Stomach (tissue), 9 donors: ENCODE data around the gene GABRB3. TPM values are rescaled to one million over a fixed set of nuclear protein-coding genes. Genes with fewer than 3 reads are reported as not detected.

Source experiments
- DNase-seq, 2 donors: peaks; one replicate each; pipeline versions ENCODE4 v3.0.0 to v3.0.0-alpha.2; 2013 to 2019
- H3K27ac ChIP-seq, 5 donors: fragments of 200-600 bp in 4 of 5; sonication (generic) in 4 of 5; one replicate each; pipeline ENCODE4 v1.5.1; 2013 to 2019; ENCODE audit warnings: mild to moderate bottlenecking in 1 of 5, moderate library complexity in 1 of 5
- H3K27me3 ChIP-seq, 3 donors: fragments of 200-600 bp; sonication (generic); one replicate each; pipeline ENCODE4 v1.5.1; 2017 to 2019; ENCODE audit warnings: mixed run types in 1 of 3
- H3K36me3 ChIP-seq, 4 donors: fragments of 200-600 bp; sonication (generic); 1 replicate in 3 of 4; 2 replicates in 1 of 4; pipeline ENCODE4 v1.5.1; 2016 to 2019
- H3K4me1 ChIP-seq, 4 donors: fragments of 200-600 bp; sonication (generic); one replicate each; pipeline ENCODE4 v1.5.1; 2016 to 2019
- H3K4me3 ChIP-seq, 4 donors: fragments of 200-600 bp; sonication (generic) in 3 of 4; one replicate each; pipeline ENCODE4 v1.5.1; 2016 to 2019; ENCODE audit warnings: mild to moderate bottlenecking in 1 of 4
- H3K9me3 ChIP-seq, 4 donors: fragments of 200-600 bp; sonication (generic); one replicate each; pipeline ENCODE4 v1.5.1; 2016 to 2019
- EP300 ChIP-seq: sonication (generic); formaldehyde crosslinking; IDR thresholded peaks from one replicate; pipeline ENCODE4 v1.6.1; 2017; ENCODE audit warnings: antibody characterized with exemption
- POLR2A ChIP-seq, 4 donors: fragments of 450-650 bp; IDR thresholded peaks; one replicate each; pipeline ENCODE4 v1.6.1; 2016; ENCODE audit warnings: antibody characterized with exemption in 4 of 4, control low read depth in 2 of 4, mild to moderate bottlenecking in 1 of 4, moderate library complexity in 1 of 4
- POLR2AphosphoS5 ChIP-seq, 3 donors: sonication (generic); formaldehyde crosslinking; IDR thresholded peaks; one replicate each; pipeline ENCODE4 v1.6.1; 2016; ENCODE audit warnings: antibody characterized with exemption in 3 of 3
- WGBS, 5 donors: extraction: QIAGEN DNeasy Blood & Tissue Kit in 3 of 5; methylation state at CpG; one replicate each; pipeline versions ENCODE4 v1.1.5 to v1.1.7; 2013 to 2018; 5-methylcytosine and 5-hydroxymethylcytosine counted together
- intact Hi-C: fragments of 100-400 bp; cut with DNase I; formaldehyde crosslinking; loops from one replicate; pipeline ENCODE4 v1.15.1; 2023; ENCODE audit warnings: low total_unique reads
- polyA plus RNA-seq, 3 donors: library from polyadenylated mRNA; stranded (reverse); fragments of 200-250 nt; gene quantifications; one replicate each; pipeline ENCODE4 v1.2.3, GENCODE V29; 2013
- total RNA-seq, 5 donors: library from RNA; depleted of rRNA; stranded (reverse); fragments of >200 nt; gene quantifications; one replicate each; pipeline versions ENCODE4 v1.1.0 to v1.2.3, GENCODE V29; 2014 to 2016
- TF ChIP-seq, protein P1 (sequence below), 7 experiments: fragments of 450-650 bp in 4 of 7; fragments of 200-600 bp in 3 of 7; sonication (generic) in 3 of 7; IDR thresholded peaks; one replicate each; pipeline ENCODE4 v1.5.1; 2016 to 2019; ENCODE audit warnings: antibody characterized with exemption in 7 of 7, control low read depth in 2 of 7, mild to moderate bottlenecking in 1 of 7
- donor health status: healthy with polysubstance abuse.
- donor health status: Bipolar disorder and iron deficiency.
- donor health status: healthy.

Gene GABRB3
- total and polyA plus RNA-seq, 8 donors = 1.5 to 14.6 (median 6.1) TPM; not detected in 2

DNA sequence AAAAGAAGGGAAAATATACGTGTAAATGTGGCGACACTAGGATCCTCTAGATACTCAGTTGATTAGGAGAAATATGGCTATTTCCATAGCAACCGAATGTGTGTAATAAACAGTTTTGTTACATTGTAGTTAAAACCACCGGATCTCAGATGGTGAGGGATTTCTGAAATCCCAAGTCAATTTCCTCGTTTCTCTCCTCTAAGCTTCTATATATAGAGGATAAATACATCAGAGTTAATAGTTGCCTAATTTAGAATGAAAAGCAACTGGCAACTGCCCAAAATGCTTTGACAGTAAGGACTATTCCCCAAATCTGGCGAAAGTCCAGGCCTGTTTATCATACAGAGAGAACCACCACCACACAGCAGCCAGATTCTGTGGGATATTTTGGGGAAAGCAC, 112.6 kb downstream of the GABRB3 start:
- intact Hi-C loops = no loop called here
- Histone ChIP-seq H3K4me1 (no peaks in the 10 kb centered on the region), H3K27ac (no peak overlapping the region), H3K27me3 (no peaks in the 10 kb centered on the region), H3K36me3 (no peaks in the 10 kb centered on the region), H3K4me3 (no peak overlapping the region), H3K9me3 (peaks cover 0 to 5% (median 0%) of the 10 kb centered on the region in 4 donors)
- WGBS, 5 donors = 66 to 81% (median 75%) methylated on average over 6 of the region's 6 CpGs
- DNase-seq = peak in 1 of 2 donors; percentile 28
- TF ChIP-seq, protein P1, sequence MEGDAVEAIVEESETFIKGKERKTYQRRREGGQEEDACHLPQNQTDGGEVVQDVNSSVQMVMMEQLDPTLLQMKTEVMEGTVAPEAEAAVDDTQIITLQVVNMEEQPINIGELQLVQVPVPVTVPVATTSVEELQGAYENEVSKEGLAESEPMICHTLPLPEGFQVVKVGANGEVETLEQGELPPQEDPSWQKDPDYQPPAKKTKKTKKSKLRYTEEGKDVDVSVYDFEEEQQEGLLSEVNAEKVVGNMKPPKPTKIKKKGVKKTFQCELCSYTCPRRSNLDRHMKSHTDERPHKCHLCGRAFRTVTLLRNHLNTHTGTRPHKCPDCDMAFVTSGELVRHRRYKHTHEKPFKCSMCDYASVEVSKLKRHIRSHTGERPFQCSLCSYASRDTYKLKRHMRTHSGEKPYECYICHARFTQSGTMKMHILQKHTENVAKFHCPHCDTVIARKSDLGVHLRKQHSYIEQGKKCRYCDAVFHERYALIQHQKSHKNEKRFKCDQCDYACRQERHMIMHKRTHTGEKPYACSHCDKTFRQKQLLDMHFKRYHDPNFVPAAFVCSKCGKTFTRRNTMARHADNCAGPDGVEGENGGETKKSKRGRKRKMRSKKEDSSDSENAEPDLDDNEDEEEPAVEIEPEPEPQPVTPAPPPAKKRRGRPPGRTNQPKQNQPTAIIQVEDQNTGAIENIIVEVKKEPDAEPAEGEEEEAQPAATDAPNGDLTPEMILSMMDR (IDR thresholded peaks at IDR 0.05) = no peak
- TF ChIP-seq POLR2AphosphoS5 (IDR thresholded peaks at IDR 0.05) (no peak), EP300 (no peak), POLR2A (IDR thresholded peaks at IDR 0.05) (no peak)

DNA sequence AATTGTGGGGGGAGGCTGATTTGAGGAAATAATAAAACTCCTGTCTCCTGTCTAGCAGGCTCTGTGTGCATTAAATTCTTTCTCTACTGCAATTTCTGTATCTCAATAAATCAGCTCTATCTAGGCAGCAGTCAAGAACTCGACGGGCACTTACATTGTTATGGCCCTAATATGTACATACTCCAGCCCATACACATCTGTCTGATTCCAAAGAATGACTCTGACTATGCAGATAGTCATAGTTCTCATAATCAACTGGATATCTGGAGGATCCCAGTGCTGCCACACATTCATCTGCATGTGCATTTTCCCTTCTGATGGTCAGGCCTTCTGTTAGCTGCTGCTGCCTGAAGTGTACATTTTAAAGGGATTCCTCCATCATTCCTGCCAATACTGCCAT, 114.6 kb downstream of the GABRB3 start:
- no peak for DNase-seq
- intact Hi-C loops = no loop called here
- peaks cover 0 to 9% (median 5%) of the 10 kb centered on the region in 4 donors for H3K9me3 ChIP-seq
- no peaks in the 10 kb centered on the region for H3K4me1 ChIP-seq
- no peak overlapping the region for H3K27ac ChIP-seq
- H3K36me3 ChIP-seq = no peaks in the 10 kb centered on the region
- no peaks in the 10 kb centered on the region for H3K27me3 ChIP-seq
- WGBS, 5 donors = 68 to 84% (median 80%) methylated on average over 2 of the region's 2 CpGs
- H3K4me3 ChIP-seq = no peak overlapping the region
- TF ChIP-seq POLR2A (IDR thresholded peaks at IDR 0.05) = no peak
- TF ChIP-seq EP300 = no peak
- TF ChIP-seq POLR2AphosphoS5 (IDR thresholded peaks at IDR 0.05) = no peak
- TF ChIP-seq, protein P1 (IDR thresholded peaks at IDR 0.05) = no peak

- H3K4me1 ChIP-seq = no peaks in the 10 kb centered on the region
- no peak overlapping the region for H3K4me3 ChIP-seq
- no peaks in the 10 kb centered on the region for H3K27me3 ChIP-seq
- intact Hi-C loops = no loop called here
- H3K9me3 ChIP-seq = peaks cover 0 to 20% (median 7%) of the 10 kb centered on the region in 4 donors
- H3K36me3 ChIP-seq = no peaks in the 10 kb centered on the region
- no peak overlapping the region for H3K27ac ChIP-seq
- no peak for DNase-seq
- WGBS, 5 donors = 81 to 89% (median 84%) methylated on average over 6 of the region's 6 CpGs
- TF ChIP-seq POLR2A (IDR thresholded peaks at IDR 0.05) (no peak), POLR2AphosphoS5 (IDR thresholded peaks at IDR 0.05) (no peak), EP300 (no peak)
- TF ChIP-seq, protein P1 (IDR thresholded peaks at IDR 0.05) = no peak
Observed at GRCh38 chr15:26656080-26656479, 116.8 kb downstream of the GABRB3 start.

DNA sequence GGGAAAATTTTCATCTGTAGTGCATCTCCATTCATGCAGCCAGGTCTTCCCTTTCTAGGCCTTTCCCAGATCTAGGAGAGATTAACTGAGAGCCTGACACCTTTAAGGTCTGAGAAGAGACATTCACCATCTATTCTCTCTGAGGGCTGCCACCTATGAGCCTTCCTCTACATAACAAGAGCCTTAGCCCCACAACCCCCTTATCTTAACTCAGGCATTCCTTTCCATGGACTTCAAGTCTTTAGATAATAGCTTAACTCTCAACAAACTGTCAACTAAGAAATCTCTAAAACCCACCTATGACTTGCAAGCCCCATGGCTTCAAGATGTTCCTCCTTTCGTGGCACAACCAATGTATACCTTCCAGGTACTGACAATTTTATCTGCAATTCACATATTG, 121.0 kb downstream of the GABRB3 start:
- H3K27me3 ChIP-seq = no peaks in the 10 kb centered on the region
- no peak for DNase-seq
- 60 to 79% (median 70%) methylated on average over 1 of the region's 1 CpG for WGBS, 5 donors
- H3K4me3 ChIP-seq = no peak overlapping the region
- intact Hi-C loops = no loop called here
- TF ChIP-seq POLR2A (IDR thresholded peaks at IDR 0.05) (no peak), EP300 (no peak), POLR2AphosphoS5 (IDR thresholded peaks at IDR 0.05) (no peak)
- TF ChIP-seq, protein P1 (IDR thresholded peaks at IDR 0.05) = no peak
- no peaks in the 10 kb centered on the region for H3K36me3 ChIP-seq
- H3K4me1 ChIP-seq = no peaks in the 10 kb centered on the region
- peaks cover 0 to 37% (median 16%) of the 10 kb centered on the region in 4 donors for H3K9me3 ChIP-seq
- H3K27ac ChIP-seq = no peak overlapping the region
